ENCODE measurements around the gene SNRK.

DNA sequence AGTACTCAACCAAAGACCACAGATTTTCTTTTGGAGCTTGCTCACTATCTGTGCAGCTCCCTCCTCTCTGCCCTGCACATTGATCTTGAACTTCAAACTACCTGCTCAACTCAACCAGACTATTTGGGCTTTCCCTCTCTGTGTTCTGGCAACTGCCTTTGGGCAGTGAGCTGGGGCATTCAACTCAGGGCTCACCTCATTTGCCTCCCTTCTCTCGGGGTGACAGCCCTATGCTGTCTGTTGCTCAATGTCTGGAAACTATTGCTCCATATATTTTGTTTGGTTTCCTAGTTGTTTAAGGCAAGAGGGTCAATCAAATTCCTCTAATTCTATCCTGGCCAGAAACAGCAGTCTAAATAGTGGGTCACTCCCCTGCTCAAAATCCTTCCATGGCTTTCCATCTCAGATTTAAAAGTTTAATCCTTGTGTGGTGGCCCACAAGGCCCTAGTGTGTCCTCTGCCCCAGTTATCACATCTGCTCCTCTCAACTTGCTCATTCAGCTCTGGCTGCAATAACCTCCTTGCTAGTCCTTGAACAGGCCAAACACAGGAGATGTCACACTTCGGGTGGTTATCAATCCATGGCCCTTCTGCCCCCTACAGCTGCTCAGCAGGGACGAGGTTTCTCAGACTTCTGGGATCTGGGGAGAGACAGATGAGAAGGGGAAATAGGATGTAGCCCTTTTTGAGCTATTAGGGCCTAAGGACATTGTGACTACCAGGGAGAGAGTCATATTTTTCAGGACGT lies 67.8 kb downstream of the SNRK start:
- TF ChIP-seq NR2C2 (CRISPR knock-in tag; IDR thresholded peaks at IDR 0.05; ENCODE audit: borderline replicate concordance) (no peak), ZNF782 (CRISPR knock-in tag; IDR thresholded peaks at IDR 0.05; ENCODE audit: borderline replicate concordance) (no peak)

Data from HepG2 (cell line).